ENCODE results near the gene PRKAG2.
A peak's percentile ranks its signal among the peaks of the same experiment; 100 is the strongest.
"Not testable (repeated sequence)": the region's sequence is repeated elsewhere in the genome, so short reads cannot be mapped to it uniquely, and the experiment has no call there.

Gene PRKAG2

GRCh38 chr7:151797667-151798307, 79.1 kb downstream of the PRKAG2 start:
- H3K4me3 ChIP-seq (ENCODE audit: low read length in 2 of 2); H3K27me3 ChIP-seq (ENCODE audit: control insufficient read depth in 1 of 2, insufficient read depth in 2 of 2, low read length in 2 of 2); H3K27ac ChIP-seq (ENCODE audit: low read length); H3K9me3 ChIP-seq (ENCODE audit: control insufficient read depth in 2 of 2, low read length in 2 of 2); H3K9ac ChIP-seq (ENCODE audit: low read length in 2 of 2); H3K36me3 ChIP-seq (ENCODE audit: control insufficient read depth in 2 of 2, insufficient read depth in 2 of 2, low read length in 2 of 2): not testable (repeated sequence)
- H3K4me1 ChIP-seq (ENCODE audit: control insufficient read depth, insufficient read depth, low read length) = peaks cover 27% of the 10 kb centered on the region

GRCh38 chr7:151796871-151797537, 79.9 kb downstream of the PRKAG2 start:
- H3K4me1 ChIP-seq (ENCODE audit: control insufficient read depth, insufficient read depth, low read length) = peaks cover 27% of the 10 kb centered on the region
- no peak overlapping the region for H3K9ac ChIP-seq (ENCODE audit: low read length in 2 of 2)
- H3K36me3 ChIP-seq (ENCODE audit: control insufficient read depth in 2 of 2, insufficient read depth in 2 of 2, low read length in 2 of 2) = no peaks in the 10 kb centered on the region
- H3K9me3 ChIP-seq (ENCODE audit: control insufficient read depth in 2 of 2, low read length in 2 of 2) = no peaks in the 10 kb centered on the region
- peak overlapping the region; percentile 31 for H3K27ac ChIP-seq (ENCODE audit: low read length)
- no peaks in the 10 kb centered on the region for H3K27me3 ChIP-seq (ENCODE audit: control insufficient read depth in 1 of 2, insufficient read depth in 2 of 2, low read length in 2 of 2)
- no peak overlapping the region for H3K4me3 ChIP-seq (ENCODE audit: low read length in 2 of 2)

GRCh38 chr7:151796091-151796870, 80.6 kb downstream of the PRKAG2 start:
- Histone ChIP-seq H3K27me3 (ENCODE audit: control insufficient read depth in 1 of 2, insufficient read depth in 2 of 2, low read length in 2 of 2) (no peaks in the 10 kb centered on the region), H3K27ac (ENCODE audit: low read length) (peak overlapping the region; percentile 31)

GRCh38 chr7:151795168-151795811, 81.6 kb downstream of the PRKAG2 start:
- Histone ChIP-seq H3K36me3 (ENCODE audit: control insufficient read depth in 2 of 2, insufficient read depth in 2 of 2, low read length in 2 of 2) (no peaks in the 10 kb centered on the region), H3K27ac (ENCODE audit: low read length) (no peak overlapping the region), H3K4me1 (ENCODE audit: control insufficient read depth, insufficient read depth, low read length) (peaks cover 30% of the 10 kb centered on the region), H3K27me3 (ENCODE audit: control insufficient read depth in 1 of 2, insufficient read depth in 2 of 2, low read length in 2 of 2) (no peaks in the 10 kb centered on the region), H3K9ac (ENCODE audit: low read length in 2 of 2) (no peak overlapping the region), H3K4me3 (ENCODE audit: low read length in 2 of 2) (no peak overlapping the region), H3K9me3 (ENCODE audit: control insufficient read depth in 2 of 2, low read length in 2 of 2) (no peaks in the 10 kb centered on the region)

More at GRCh38 chr7:151796091-151796870, 80.6 kb downstream of the PRKAG2 start:
- H3K36me3 ChIP-seq (ENCODE audit: control insufficient read depth in 2 of 2, insufficient read depth in 2 of 2, low read length in 2 of 2) = no peaks in the 10 kb centered on the region
- H3K4me1 ChIP-seq (ENCODE audit: control insufficient read depth, insufficient read depth, low read length) = peaks cover 27% of the 10 kb centered on the region
- no peaks in the 10 kb centered on the region for H3K9me3 ChIP-seq (ENCODE audit: control insufficient read depth in 2 of 2, low read length in 2 of 2)
- H3K4me3 ChIP-seq (ENCODE audit: low read length in 2 of 2) = no peak overlapping the region
- H3K9ac ChIP-seq (ENCODE audit: low read length in 2 of 2) = no peak overlapping the region

GRCh38 chr7:151794508-151795167, 82.3 kb downstream of the PRKAG2 start:
- Histone ChIP-seq H3K4me1 (ENCODE audit: control insufficient read depth, insufficient read depth, low read length) (peaks cover 30% of the 10 kb centered on the region), H3K27me3 (ENCODE audit: control insufficient read depth in 1 of 2, insufficient read depth in 2 of 2, low read length in 2 of 2) (no peaks in the 10 kb centered on the region), H3K9me3 (ENCODE audit: control insufficient read depth in 2 of 2, low read length in 2 of 2) (no peaks in the 10 kb centered on the region), H3K27ac (ENCODE audit: low read length) (no peak overlapping the region), H3K4me3 (ENCODE audit: low read length in 2 of 2) (no peak overlapping the region), H3K9ac (ENCODE audit: low read length in 2 of 2) (no peak overlapping the region), H3K36me3 (ENCODE audit: control insufficient read depth in 2 of 2, insufficient read depth in 2 of 2, low read length in 2 of 2) (no peaks in the 10 kb centered on the region)

- peaks cover 30% of the 10 kb centered on the region for H3K4me1 ChIP-seq (ENCODE audit: control insufficient read depth, insufficient read depth, low read length)
- no peak overlapping the region for H3K4me3 ChIP-seq (ENCODE audit: low read length in 2 of 2)
- peak overlapping the region; percentile 37 for H3K27ac ChIP-seq (ENCODE audit: low read length)
- no peak overlapping the region for H3K9ac ChIP-seq (ENCODE audit: low read length in 2 of 2)
- no peaks in the 10 kb centered on the region for H3K36me3 ChIP-seq (ENCODE audit: control insufficient read depth in 2 of 2, insufficient read depth in 2 of 2, low read length in 2 of 2)
- H3K27me3 ChIP-seq (ENCODE audit: control insufficient read depth in 1 of 2, insufficient read depth in 2 of 2, low read length in 2 of 2) = no peaks in the 10 kb centered on the region
- H3K9me3 ChIP-seq (ENCODE audit: control insufficient read depth in 2 of 2, low read length in 2 of 2) = no peaks in the 10 kb centered on the region
Observed at GRCh38 chr7:151793991-151794507, 82.9 kb downstream of the PRKAG2 start.

- Histone ChIP-seq H3K9me3 (ENCODE audit: control insufficient read depth in 2 of 2, low read length in 2 of 2) (no peaks in the 10 kb centered on the region), H3K4me3 (ENCODE audit: low read length in 2 of 2) (no peak overlapping the region), H3K4me1 (ENCODE audit: control insufficient read depth, insufficient read depth, low read length) (peaks cover 30% of the 10 kb centered on the region), H3K36me3 (ENCODE audit: control insufficient read depth in 2 of 2, insufficient read depth in 2 of 2, low read length in 2 of 2) (no peaks in the 10 kb centered on the region), H3K27me3 (ENCODE audit: control insufficient read depth in 1 of 2, insufficient read depth in 2 of 2, low read length in 2 of 2) (no peaks in the 10 kb centered on the region), H3K27ac (ENCODE audit: low read length) (no peak overlapping the region), H3K9ac (ENCODE audit: low read length in 2 of 2) (no peak overlapping the region)
Observed at GRCh38 chr7:151793531-151793951, 83.4 kb downstream of the PRKAG2 start.

- peaks cover 30% of the 10 kb centered on the region for H3K4me1 ChIP-seq (ENCODE audit: control insufficient read depth, insufficient read depth, low read length)
- H3K4me3 ChIP-seq (ENCODE audit: low read length in 2 of 2) = no peak overlapping the region
- no peaks in the 10 kb centered on the region for H3K36me3 ChIP-seq (ENCODE audit: control insufficient read depth in 2 of 2, insufficient read depth in 2 of 2, low read length in 2 of 2)
- H3K9ac ChIP-seq (ENCODE audit: low read length in 2 of 2) = no peak overlapping the region
- H3K9me3 ChIP-seq (ENCODE audit: control insufficient read depth in 2 of 2, low read length in 2 of 2) = no peaks in the 10 kb centered on the region
- H3K27me3 ChIP-seq (ENCODE audit: control insufficient read depth in 1 of 2, insufficient read depth in 2 of 2, low read length in 2 of 2) = no peaks in the 10 kb centered on the region
- H3K27ac ChIP-seq (ENCODE audit: low read length) = no peak overlapping the region
Observed at GRCh38 chr7:151792636-151793035, 84.3 kb downstream of the PRKAG2 start.

- no peak overlapping the region for H3K4me3 ChIP-seq (ENCODE audit: low read length in 2 of 2)
- H3K4me1 ChIP-seq (ENCODE audit: control insufficient read depth, insufficient read depth, low read length) = peaks cover 27% of the 10 kb centered on the region
- no peaks in the 10 kb centered on the region for H3K9me3 ChIP-seq (ENCODE audit: control insufficient read depth in 2 of 2, low read length in 2 of 2)
- no peak overlapping the region for H3K27ac ChIP-seq (ENCODE audit: low read length)
- H3K9ac ChIP-seq (ENCODE audit: low read length in 2 of 2) = no peak overlapping the region
- no peaks in the 10 kb centered on the region for H3K27me3 ChIP-seq (ENCODE audit: control insufficient read depth in 1 of 2, insufficient read depth in 2 of 2, low read length in 2 of 2)
- no peaks in the 10 kb centered on the region for H3K36me3 ChIP-seq (ENCODE audit: control insufficient read depth in 2 of 2, insufficient read depth in 2 of 2, low read length in 2 of 2)
Observed at GRCh38 chr7:151792086-151792485, 84.8 kb downstream of the PRKAG2 start.

Data from stomach smooth muscle (tissue), 2 donors.